K562 (cell line): ENCODE measurements around the gene ANKMY2. TPM values are rescaled to one million over a fixed set of nuclear protein-coding genes. Genes with fewer than 3 reads are reported as not detected.
A peak's percentile ranks its signal among the peaks of the same experiment; 100 is the strongest.

Source experiments
- ARID1B ChIP-seq: fragments of 450-650 bp; IDR thresholded peaks from 2 replicates; pipeline ENCODE4 v1.6.1; 2016; ENCODE audit warnings: antibody characterized with exemption, mild to moderate bottlenecking, inconsistent platforms
- COPS2 ChIP-seq: fragments of 450-650 bp; conservative IDR thresholded peaks from 2 replicates; pipeline ENCODE4 v1.6.1; 2016; ENCODE audit warnings: mild to moderate bottlenecking, moderate library complexity
- ILK ChIP-seq: fragments of 450-650 bp; IDR thresholded peaks from 2 replicates; pipeline ENCODE4 v1.6.1; 2016; ENCODE audit warnings: missing genetic modification characterization, low read depth, mild to moderate bottlenecking, missing compliant biosample characterization, moderate library complexity, borderline replicate concordance
- JUNB ChIP-seq: fragments of 450-650 bp; formaldehyde crosslinking; conservative IDR thresholded peaks from 2 replicates; pipeline ENCODE4 v1.4.0; 2020; ENCODE audit warnings: mild to moderate bottlenecking
- MYC ChIP-seq, 2 experiments: fragments of 250-450 bp in 1 of 2; sonication (Bioruptor Pico) in 1 of 2; IDR thresholded peaks; 2 replicates each; pipeline versions ENCODE4 v1.5.1 to v1.6.1; 2012 to 2021; ENCODE audit warnings: low read depth in 2 of 2, borderline replicate concordance in 1 of 2, improper control_type of control experiment in 1 of 2, low read length in 1 of 2, mild to moderate bottlenecking in 1 of 2, moderate library complexity in 1 of 2
- NFE2L1 ChIP-seq: fragments of 450-650 bp; IDR thresholded peaks from 2 replicates; pipeline ENCODE4 v1.6.1; 2016; ENCODE audit warnings: missing genetic modification characterization, low read depth, mild to moderate bottlenecking, missing compliant biosample characterization, moderate library complexity, borderline replicate concordance
- TGIF2 ChIP-seq: sonication (generic); formaldehyde crosslinking; IDR thresholded peaks from 2 replicates; pipeline ENCODE4 v1.8.1; 2022; ENCODE audit warnings: mild to moderate bottlenecking, missing genetic modification reagents, moderate library complexity
- ZNF311 ChIP-seq: fragments of 250-450 bp; sonication (Bioruptor Pico); IDR thresholded peaks from 2 replicates; pipeline ENCODE4 v1.4.0; 2020; ENCODE audit warnings: mild to moderate bottlenecking, moderate library complexity
- ZNF316 ChIP-seq: fragments of 450-650 bp; IDR thresholded peaks from 2 replicates; pipeline ENCODE4 v1.6.1; 2016
- polyA plus RNA-seq, 8 experiments: library from polyadenylated mRNA; depleted of rRNA in 4 of 8; stranded (reverse) in 5 of 8; unstranded in 3 of 8; fragments of >200 nt; fragmentation: Nextera tagmentation in 2 of 8; fragmentation: Illumina TruSeq in 1 of 8; extraction: Ambion mirVana in 2 of 8; extraction: Trizol in 1 of 8; gene quantifications; 2 replicates each; pipeline versions ENCODE4 v1.2.1 to v1.2.3, GENCODE V29; 2011 to 2014; ENCODE audit warnings: inconsistent platforms in 1 of 8, missing spikeins in 1 of 8
- total RNA-seq, 7 experiments: library from RNA; depleted of rRNA in 6 of 7; stranded (reverse); fragments of >200 nt in 6 of 7; fragmentation: Illumina TruSeq in 2 of 7; extraction: Trizol in 2 of 7; gene quantifications; 2 replicates each; pipeline versions ENCODE4 v1.2.1 to v1.2.3, GENCODE V29; 2011 to 2021; ENCODE audit warnings: low replicate concordance in 1 of 7
- TF ChIP-seq, protein P1 (sequence below), 2 experiments: fragments of 450-650 bp; formaldehyde crosslinking in 1 of 2; IDR thresholded peaks; 2 replicates each; pipeline versions ENCODE4 v1.4.0 to v1.6.1; 2014 to 2020; ENCODE audit warnings: mild to moderate bottlenecking in 2 of 2, borderline replicate concordance in 1 of 2, low read depth in 1 of 2
- TF ChIP-seq, protein P2 (sequence below): fragments of 450-650 bp; formaldehyde crosslinking; IDR thresholded peaks from 2 replicates; pipeline ENCODE4 v1.4.0; 2020; ENCODE audit warnings: mild to moderate bottlenecking, moderate library complexity
- TF ChIP-seq, protein P3 (sequence below): fragments of 450-650 bp; IDR thresholded peaks from 2 replicates; pipeline ENCODE4 v1.6.1; 2017; ENCODE audit warnings: mild to moderate bottlenecking, moderate library complexity

ANKMY2 gene
- total and polyA plus RNA-seq, 9 of the 15 experiments (the other 6 are each of a cell fraction or from before 2014, with no cell fraction given) = 38.9 to 71.5 (median 48.8) TPM

DNA sequence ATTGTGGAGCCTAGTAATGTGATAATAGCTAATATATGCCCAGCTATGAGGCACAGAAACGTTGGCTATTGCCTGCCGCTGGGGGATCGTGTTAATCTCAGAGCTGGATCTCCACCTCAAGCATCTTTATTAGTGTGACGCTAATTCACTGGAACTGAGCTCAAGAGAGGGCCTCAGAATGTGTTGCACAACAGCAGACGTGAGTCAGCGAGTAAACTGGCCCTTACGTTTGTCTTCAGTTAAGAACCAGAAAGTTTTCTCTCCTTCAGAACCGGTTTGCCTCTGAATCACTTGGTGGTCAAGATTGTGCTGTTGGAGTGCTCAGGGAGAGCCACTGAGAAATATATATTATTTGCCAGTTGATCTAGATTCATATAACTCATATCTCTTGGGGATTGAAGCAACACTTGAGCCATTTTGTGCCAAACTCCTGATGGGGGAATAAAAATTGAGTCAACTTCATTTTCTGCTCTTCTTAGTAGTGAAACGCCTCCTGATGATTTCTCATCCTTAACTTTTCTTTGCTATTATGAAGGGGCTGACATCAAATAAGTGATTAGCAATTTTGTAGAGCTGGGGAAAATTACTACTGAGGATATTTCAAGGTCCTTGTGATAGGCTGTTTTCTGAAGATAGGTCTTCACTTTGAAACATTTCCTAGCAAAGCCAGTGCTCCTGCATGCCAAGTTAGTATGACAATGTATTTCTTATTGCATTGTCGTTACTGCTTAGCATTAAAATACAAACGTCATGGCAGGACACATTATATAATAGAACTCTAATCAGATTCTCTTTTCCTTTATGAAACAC, 22.7 kb upstream of the ANKMY2 start (continued):
- TF ChIP-seq, protein P1, sequence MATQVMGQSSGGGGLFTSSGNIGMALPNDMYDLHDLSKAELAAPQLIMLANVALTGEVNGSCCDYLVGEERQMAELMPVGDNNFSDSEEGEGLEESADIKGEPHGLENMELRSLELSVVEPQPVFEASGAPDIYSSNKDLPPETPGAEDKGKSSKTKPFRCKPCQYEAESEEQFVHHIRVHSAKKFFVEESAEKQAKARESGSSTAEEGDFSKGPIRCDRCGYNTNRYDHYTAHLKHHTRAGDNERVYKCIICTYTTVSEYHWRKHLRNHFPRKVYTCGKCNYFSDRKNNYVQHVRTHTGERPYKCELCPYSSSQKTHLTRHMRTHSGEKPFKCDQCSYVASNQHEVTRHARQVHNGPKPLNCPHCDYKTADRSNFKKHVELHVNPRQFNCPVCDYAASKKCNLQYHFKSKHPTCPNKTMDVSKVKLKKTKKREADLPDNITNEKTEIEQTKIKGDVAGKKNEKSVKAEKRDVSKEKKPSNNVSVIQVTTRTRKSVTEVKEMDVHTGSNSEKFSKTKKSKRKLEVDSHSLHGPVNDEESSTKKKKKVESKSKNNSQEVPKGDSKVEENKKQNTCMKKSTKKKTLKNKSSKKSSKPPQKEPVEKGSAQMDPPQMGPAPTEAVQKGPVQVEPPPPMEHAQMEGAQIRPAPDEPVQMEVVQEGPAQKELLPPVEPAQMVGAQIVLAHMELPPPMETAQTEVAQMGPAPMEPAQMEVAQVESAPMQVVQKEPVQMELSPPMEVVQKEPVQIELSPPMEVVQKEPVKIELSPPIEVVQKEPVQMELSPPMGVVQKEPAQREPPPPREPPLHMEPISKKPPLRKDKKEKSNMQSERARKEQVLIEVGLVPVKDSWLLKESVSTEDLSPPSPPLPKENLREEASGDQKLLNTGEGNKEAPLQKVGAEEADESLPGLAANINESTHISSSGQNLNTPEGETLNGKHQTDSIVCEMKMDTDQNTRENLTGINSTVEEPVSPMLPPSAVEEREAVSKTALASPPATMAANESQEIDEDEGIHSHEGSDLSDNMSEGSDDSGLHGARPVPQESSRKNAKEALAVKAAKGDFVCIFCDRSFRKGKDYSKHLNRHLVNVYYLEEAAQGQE (IDR thresholded peaks at IDR 0.05; ENCODE audit: borderline replicate concordance) = peak; percentile 27; the same call in 1 of the 2 replicates
- TF ChIP-seq, protein P1 (CRISPR knock-in tag; IDR thresholded peaks at IDR 0.05; ENCODE audit: low read depth) = 0 out of 2 replicates have a peak, but pooled peaks have one; percentile 42
- TF ChIP-seq ZNF311 (CRISPR knock-in tag) (peak; percentile 90), MYC (IDR thresholded peaks at IDR 0.05; ENCODE audit: low read depth, low read length) (no peak; the same call in 1 of the 2 replicates), MYC (CRISPR knock-in tag; IDR thresholded peaks at IDR 0.05; ENCODE audit: borderline replicate concordance, low read depth) (peak; percentile 53; the same call in 1 of the 2 replicates), COPS2 (no peak), NFE2L1 (tag) (peak; percentile 48; the same call in 1 of the 2 replicates), ARID1B (peak; percentile 82), ZNF316 (peak; percentile 66; the same call in 1 of the 2 replicates), TGIF2 (CRISPR knock-in tag) (no peak), JUNB (no peak), ILK (tag) (0 out of 2 replicates have a peak, but pooled peaks have one; percentile 18)
- TF ChIP-seq, protein P2, sequence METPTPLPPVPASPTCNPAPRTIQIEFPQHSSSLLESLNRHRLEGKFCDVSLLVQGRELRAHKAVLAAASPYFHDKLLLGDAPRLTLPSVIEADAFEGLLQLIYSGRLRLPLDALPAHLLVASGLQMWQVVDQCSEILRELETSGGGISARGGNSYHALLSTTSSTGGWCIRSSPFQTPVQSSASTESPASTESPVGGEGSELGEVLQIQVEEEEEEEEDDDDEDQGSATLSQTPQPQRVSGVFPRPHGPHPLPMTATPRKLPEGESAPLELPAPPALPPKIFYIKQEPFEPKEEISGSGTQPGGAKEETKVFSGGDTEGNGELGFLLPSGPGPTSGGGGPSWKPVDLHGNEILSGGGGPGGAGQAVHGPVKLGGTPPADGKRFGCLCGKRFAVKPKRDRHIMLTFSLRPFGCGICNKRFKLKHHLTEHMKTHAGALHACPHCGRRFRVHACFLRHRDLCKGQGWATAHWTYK (CRISPR knock-in tag) = peak; percentile 94
- TF ChIP-seq, protein P3, sequence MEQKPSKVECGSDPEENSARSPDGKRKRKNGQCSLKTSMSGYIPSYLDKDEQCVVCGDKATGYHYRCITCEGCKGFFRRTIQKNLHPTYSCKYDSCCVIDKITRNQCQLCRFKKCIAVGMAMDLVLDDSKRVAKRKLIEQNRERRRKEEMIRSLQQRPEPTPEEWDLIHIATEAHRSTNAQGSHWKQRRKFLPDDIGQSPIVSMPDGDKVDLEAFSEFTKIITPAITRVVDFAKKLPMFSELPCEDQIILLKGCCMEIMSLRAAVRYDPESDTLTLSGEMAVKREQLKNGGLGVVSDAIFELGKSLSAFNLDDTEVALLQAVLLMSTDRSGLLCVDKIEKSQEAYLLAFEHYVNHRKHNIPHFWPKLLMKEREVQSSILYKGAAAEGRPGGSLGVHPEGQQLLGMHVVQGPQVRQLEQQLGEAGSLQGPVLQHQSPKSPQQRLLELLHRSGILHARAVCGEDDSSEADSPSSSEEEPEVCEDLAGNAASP = no peak
